IPS-18c (cell line): ENCODE measurements around the gene CHRNE.
"Not testable (repeated sequence)": the region's sequence is repeated elsewhere in the genome, so short reads cannot be mapped to it uniquely, and the experiment has no call there.

ENCODE experiments used
- H3K4me3 ChIP-seq: 2 replicates; pipeline ENCODE4 v1.7.0; 2013; ENCODE audit warnings: low read depth, mild to moderate bottlenecking, low read length, moderate library complexity; ENCODE audit not compliant: insufficient read depth
- H3K9me3 ChIP-seq: one replicate; pipeline ENCODE4 v1.6.1; 2013; ENCODE audit warnings: mild to moderate bottlenecking, low read length, moderate library complexity; ENCODE audit not compliant: control insufficient read depth, insufficient read depth

The CHRNE gene

DNA sequence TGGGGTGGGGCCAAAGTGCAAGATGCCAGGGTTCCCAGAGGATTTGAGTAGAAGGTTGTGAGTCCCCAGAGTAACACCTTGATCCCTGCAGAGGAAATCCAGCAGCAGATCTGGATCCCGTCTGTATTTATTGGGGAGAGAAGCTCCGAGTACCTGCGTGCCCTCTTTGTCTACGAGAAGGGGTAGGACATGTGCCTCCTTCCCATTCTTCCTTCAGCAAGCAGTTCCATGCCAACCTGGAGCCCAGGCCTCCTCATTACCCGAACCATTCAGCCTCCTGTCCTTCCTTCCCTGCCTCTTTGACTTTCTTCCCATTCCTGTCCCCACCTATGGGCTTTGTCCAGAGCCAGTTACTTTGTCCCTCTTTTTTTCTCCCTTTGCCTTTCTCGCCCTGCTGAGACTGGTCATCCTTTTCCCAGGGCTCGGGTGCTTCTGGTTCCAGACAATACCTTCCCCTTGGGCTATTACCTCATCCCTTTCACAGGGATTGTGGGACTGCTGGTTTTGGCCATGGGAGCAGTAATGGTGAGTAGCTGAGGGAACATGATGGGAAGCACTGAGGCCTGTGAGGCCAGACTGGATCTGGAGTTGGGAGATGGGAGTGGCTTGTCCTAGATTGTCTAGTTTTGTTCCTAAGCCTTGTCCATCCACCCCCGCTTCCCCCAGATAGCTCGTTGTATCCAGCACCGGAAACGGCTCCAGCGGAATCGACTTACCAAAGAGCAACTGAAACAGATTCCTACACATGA, 40.0 kb upstream of the CHRNE start:
- H3K9me3 ChIP-seq: no peaks in the 10 kb centered on the region
- H3K4me3 ChIP-seq: no peak overlapping the region

GRCh38 chr17:4941319-4941610, 38.4 kb upstream of the CHRNE start:
- Histone ChIP-seq H3K4me3 (peak overlapping the region; percentile 87), H3K9me3 (peaks cover 2% of the 10 kb centered on the region)

DNA sequence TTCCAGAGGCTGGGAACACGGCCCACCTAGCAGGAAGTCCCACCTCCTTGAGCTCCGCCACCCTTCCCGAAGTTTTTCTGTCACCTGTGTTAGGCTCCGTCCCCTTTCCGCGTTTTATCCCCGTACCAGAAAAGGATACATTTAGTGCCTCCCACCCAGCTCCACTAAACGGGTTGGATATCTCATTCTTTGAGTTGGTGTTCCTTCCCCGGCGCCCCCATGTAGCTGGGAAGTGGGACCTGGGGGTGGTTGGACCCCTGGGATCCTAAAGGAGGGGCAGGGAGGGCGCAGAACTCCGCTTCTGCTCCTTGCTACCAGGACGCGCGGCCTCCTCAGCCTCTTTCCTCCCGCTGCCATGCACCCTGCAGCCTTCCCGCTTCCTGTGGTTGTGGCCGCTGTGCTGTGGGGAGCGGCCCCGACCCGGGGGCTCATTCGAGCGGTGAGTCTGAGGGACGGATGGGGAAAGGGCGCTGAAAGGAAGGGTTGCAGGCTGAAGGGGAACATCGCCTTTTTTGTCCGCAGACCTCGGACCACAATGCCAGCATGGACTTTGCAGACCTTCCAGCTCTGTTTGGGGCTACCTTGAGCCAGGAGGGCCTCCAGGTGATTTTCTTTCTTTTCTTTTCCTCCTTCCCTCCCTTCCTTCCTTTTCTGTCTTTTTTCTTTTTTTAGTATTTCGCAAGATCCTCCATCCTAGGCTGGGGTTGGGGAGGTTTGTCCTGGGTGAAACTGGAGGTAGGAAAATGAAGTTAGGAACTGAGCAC, 37.8 kb upstream of the CHRNE start:
- H3K4me3 ChIP-seq: peak overlapping the region; percentile 87

DNA sequence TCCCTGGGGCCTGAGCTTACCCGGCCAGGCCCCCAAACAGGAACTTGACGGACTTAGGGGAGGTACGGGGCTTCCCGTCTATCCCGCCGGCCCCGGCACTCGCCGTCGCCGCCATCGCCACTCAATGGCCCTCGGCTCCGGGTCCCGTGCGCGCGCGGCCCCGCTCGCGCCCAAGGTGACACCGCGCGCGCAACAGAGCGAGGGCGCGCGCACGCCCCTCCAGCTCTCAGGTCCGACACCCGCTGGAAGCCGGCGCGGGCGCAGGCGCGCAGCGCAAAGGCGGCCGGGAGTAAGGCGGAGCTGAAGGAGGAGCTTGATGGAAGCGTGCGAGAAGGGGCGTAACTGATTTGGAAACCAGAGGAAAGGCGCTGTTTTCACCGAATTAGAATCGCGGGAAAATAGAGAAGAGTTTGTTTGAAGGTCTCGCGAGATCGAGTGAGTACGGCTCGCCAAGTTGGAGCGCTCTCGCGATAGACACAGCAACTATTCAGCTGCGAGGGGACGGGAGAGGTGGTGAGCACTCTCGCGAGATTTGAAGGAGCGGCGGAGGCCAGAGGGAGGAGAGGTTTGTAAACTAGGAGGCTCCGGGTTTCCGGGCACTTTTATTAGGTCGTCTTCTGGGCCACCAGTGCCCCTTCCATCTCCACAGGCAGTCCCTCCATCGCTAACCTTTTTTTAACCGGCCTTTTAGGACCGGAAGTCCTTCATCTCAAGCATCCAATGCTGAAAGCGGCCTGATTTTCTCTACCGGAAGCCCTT, 37.1 kb upstream of the CHRNE start, which contains the start of the genes RNF167 and SLC25A11:
Gene RNF167 (plus strand): TSS at position 473 of the 759 bp plus-strand sequence. CDS start 642 bp downstream, outside the sequence.
Gene SLC25A11 (minus strand): TSS at position 251 of the 759 bp plus-strand sequence. CDS start 136 bp downstream, at position 115.
- Histone ChIP-seq H3K4me3 (peak within 1 kb of the TSS; percentile 87), H3K9me3 (peaks cover 2% of the 10 kb centered on the region)

More for the DNA sequence above, 37.8 kb upstream of the CHRNE start:
- H3K9me3 ChIP-seq: peaks cover 2% of the 10 kb centered on the region

- H3K4me3 ChIP-seq: peak overlapping the region; percentile 87
Observed at GRCh38 chr17:4939546-4939795, 36.6 kb upstream of the CHRNE start.

DNA sequence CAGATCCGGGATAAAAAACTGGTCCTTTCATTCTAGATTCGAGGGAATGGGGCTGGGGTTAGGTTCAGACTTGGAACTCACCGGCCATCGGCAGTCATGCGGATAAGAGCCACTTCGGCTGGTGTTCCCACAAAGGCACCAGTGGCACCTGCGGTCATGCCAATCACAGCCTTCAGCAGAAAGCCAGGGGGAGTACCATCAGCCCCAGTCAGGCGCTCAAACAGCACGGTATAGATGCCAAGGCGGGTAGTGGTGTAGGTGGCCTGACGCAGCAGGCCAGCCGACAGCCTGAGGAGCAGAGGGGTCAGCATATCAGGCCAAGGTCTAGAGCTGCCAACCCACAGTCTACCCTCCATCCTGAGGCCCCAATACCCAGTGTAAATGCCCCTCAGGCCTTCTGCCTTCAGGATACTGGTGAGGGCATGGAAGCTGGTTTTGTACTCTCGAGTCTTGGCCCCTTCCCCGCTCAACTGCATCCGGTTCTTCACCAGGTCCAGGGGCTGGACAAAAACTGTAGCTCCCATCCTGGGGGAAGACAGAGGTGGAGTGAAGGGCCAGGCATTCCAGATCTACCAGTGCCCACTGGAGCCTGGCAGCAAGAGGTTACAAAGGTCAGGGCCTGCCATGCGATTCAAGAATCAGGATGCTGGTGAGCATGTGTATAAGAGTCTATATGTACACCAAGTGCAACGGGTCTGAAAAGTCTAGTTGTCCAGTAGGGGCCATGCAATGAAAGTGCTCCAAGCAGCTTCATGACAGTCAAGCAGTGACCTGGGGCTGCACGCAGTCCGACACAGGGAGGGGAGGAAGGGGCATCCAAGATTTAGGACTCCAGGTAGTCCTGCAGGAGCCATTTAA, 36.0 kb upstream of the CHRNE start:
- Histone ChIP-seq H3K4me3 (peak overlapping the region; percentile 87), H3K9me3 (peaks cover 2% of the 10 kb centered on the region)

More at GRCh38 chr17:4939546-4939795, 36.6 kb upstream of the CHRNE start:
- H3K9me3 ChIP-seq: peaks cover 2% of the 10 kb centered on the region

DNA sequence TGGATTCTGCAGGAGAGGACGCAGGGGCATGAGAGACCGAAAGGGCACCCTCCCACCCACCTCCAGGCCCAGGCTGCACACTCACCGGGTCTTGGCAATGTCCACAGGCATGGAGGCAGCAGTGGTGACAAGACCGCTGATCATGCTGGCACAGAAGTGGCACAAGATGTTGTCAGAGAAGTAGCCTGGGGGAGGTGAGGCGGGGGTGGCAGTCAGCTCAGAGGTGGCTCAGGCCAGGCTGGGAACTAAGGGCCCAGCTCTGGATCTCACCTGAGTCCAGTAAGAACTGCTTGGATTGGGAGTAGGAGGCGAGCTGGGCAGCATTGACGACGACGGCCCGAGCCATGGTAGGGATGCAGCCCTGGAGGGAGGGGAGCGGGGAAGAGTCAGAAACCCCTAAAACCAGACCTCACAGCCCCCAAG, 35.2 kb upstream of the CHRNE start:
- H3K9me3 ChIP-seq: peaks cover 2% of the 10 kb centered on the region
- peak overlapping the region; percentile 20; the same call in 1 of the 2 replicates for H3K4me3 ChIP-seq

DNA sequence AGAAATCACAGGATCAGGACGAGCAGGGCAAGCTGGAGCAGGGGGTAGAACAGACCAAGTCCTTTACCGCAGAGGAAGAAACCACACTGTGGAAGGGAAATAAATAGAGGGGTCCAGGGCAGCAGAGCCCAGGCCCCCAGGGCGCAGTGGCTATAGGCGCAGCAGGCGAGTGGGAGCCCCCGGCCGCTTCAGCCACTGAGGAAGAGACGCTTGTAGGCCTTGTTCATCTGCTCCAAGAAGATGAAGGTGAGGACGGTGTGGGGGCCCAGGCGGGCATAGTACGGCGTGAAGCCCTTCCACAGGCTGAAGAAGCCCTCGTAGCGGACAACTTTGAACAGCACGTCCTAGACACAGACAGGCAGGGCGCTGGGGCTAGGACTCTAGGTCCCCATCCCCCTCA, 34.7 kb upstream of the CHRNE start:
- Histone ChIP-seq H3K4me3 (no peak overlapping the region), H3K9me3 (peaks cover 2% of the 10 kb centered on the region)

DNA sequence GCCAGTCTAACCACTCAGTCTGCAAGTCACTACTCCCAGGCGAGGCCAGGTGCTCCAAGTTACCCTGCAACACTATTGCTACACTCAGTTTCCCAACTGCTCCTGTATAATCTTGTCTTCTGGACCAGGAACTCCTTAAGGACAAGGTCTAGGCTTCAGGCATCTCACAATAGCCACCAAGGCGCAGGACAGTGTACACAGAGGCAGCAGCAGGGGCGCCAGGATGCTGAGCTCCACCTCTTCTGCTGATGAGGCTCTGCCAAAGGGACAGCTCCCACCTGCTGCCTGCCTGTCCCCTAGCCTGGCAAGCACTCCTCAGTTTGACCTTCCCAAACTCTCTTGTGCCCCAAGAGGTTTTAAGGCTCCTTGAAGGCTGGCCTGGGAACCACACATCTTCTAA, 33.5 kb upstream of the CHRNE start:
- H3K4me3 ChIP-seq: no peak overlapping the region
- peaks cover 2% of the 10 kb centered on the region for H3K9me3 ChIP-seq

- Histone ChIP-seq H3K9me3 (peaks cover 2% of the 10 kb centered on the region), H3K4me3 (no peak overlapping the region)
Observed at GRCh38 chr17:4935650-4936049, 32.8 kb upstream of the CHRNE start.

DNA sequence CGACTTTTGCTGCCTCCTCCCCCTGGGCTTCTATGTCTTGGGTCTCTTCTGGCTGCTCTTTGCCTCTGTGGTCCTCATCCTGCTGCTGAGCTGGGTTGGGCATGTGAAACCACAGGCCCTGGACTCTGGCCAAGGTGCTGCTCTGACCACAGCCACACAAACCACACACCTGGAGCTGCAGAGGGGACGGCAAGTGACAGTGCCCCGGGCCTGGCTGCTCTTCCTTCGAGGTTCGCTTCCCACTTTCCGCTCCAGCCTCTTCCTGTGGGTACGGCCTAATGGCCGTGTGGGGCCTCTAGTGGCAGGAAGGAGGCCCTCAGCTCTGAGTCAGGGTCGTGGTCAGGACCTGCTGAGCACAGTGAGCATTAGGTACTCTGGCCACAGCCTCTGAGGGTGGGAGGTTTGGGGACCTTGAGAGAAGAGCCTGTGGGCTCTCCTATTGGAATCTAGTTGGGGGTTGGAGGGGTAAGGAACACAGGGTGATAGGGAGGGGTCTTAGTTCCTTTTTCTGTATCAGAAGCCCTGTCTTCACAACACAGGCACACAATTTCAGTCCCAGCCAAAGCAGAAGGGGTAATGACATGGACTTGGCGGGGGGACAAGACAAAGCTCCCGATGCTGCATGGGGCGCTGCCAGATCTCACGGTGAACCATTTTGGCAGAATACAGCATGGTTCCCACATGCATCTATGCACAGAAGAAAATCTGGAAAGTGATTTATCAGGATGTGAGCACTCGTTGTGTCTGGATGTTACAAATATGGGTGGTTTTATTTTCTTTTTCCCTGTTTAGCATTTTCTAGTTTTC, 31.5 kb upstream of the CHRNE start:
- H3K4me3 ChIP-seq: no peak overlapping the region
- H3K9me3 ChIP-seq: peaks cover 2% of the 10 kb centered on the region

DNA sequence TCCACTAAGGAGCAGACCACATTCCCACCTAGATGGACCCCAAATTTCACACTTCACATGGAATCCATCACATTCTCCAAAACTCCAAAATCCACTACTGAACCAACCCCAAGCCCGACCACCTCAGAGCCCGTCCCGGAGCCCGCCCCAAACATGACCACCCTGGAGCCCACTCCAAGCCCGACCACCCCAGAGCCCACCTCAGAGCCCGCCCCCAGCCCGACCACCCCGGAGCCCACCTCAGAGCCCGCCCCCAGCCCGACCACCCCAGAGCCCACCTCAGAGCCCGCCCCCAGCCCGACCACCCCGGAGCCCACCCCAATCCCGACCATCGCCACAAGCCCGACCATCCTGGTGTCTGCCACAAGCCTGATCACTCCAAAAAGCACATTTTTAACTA, 30.7 kb upstream of the CHRNE start:
- Histone ChIP-seq H3K9me3 (peaks cover 2% of the 10 kb centered on the region), H3K4me3 (no peak overlapping the region)

- H3K9me3 ChIP-seq: peaks cover 1% of the 10 kb centered on the region
- H3K4me3 ChIP-seq: no peak overlapping the region
Observed at GRCh38 chr17:4932756-4933155, 29.9 kb upstream of the CHRNE start.

GRCh38 chr17:4931963-4932362, 29.1 kb upstream of the CHRNE start, which contains the start of gene GP1BA:
Gene GP1BA (plus strand): TSS chr17:4932277. CDS start chr17:4932605, 328 bp downstream.
- no peaks in the 10 kb centered on the region for H3K9me3 ChIP-seq
- no peak within 1 kb of the TSS for H3K4me3 ChIP-seq

GRCh38 chr17:4928881-4929280, 26.0 kb upstream of the CHRNE start:
- Histone ChIP-seq H3K9me3 (no peaks in the 10 kb centered on the region), H3K4me3 (no peak overlapping the region)

GRCh38 chr17:4926577-4927335, 23.9 kb upstream of the CHRNE start:
- not testable (repeated sequence) for H3K9me3 ChIP-seq, H3K4me3 ChIP-seq
